ENCODE results near the gene MCM6.
A peak's percentile ranks its signal among the peaks of the same experiment; 100 is the strongest.
"Not testable (repeated sequence)": the region's sequence is repeated elsewhere in the genome, so short reads cannot be mapped to it uniquely, and the experiment has no call there.

The MCM6 gene

GRCh38 chr2:135876066-135876711 is at the start of gene MCM6:
MCM6 (minus strand) TSS chr2:135876443; CDS start chr2:135876365, 78 bp downstream.
- DNase-seq (ENCODE audit: extremely low read depth in 1 of 2, low read depth in 1 of 2), result peak; percentile 98 to 100

- DNase-seq (ENCODE audit: extremely low read depth in 1 of 2, low read depth in 1 of 2), result no peak
These were observed 49.3 kb upstream of the MCM6 start for GRCh38 chr2:135925571-135925970.

GRCh38 chr2:135916207-135916606 is 40.0 kb upstream of the MCM6 start:
- DNase-seq (ENCODE audit: extremely low read depth in 1 of 2, low read depth in 1 of 2), result no peak

- DNase-seq (ENCODE audit: extremely low read depth in 1 of 2, low read depth in 1 of 2), result no peak
These were observed 38.2 kb upstream of the MCM6 start for GRCh38 chr2:135914485-135914884.

- no peak for DNase-seq (ENCODE audit: extremely low read depth in 1 of 2, low read depth in 1 of 2)
These were observed 37.6 kb upstream of the MCM6 start for GRCh38 chr2:135913727-135914365.

GRCh38 chr2:135909976-135910375 is 33.7 kb upstream of the MCM6 start:
- no peak for DNase-seq (ENCODE audit: extremely low read depth in 1 of 2, low read depth in 1 of 2)

- DNase-seq (ENCODE audit: extremely low read depth in 1 of 2, low read depth in 1 of 2), result no peak
These were observed 29.4 kb upstream of the MCM6 start for GRCh38 chr2:135905679-135906078.

GRCh38 chr2:135904341-135904989 is 28.2 kb upstream of the MCM6 start:
- no peak for DNase-seq (ENCODE audit: extremely low read depth in 1 of 2, low read depth in 1 of 2)

- no peak for DNase-seq (ENCODE audit: extremely low read depth in 1 of 2, low read depth in 1 of 2)
These were observed 27.4 kb upstream of the MCM6 start for GRCh38 chr2:135903650-135904049.

- no peak for DNase-seq (ENCODE audit: extremely low read depth in 1 of 2, low read depth in 1 of 2)
These were observed 23.3 kb upstream of the MCM6 start for GRCh38 chr2:135899567-135899966.

- DNase-seq (ENCODE audit: extremely low read depth in 1 of 2, low read depth in 1 of 2), result no peak
These were observed 22.1 kb upstream of the MCM6 start for GRCh38 chr2:135898234-135898786.

GRCh38 chr2:135894930-135895329 is 18.7 kb upstream of the MCM6 start:
- DNase-seq (ENCODE audit: extremely low read depth in 1 of 2, low read depth in 1 of 2), result no peak

- no peak for DNase-seq (ENCODE audit: extremely low read depth in 1 of 2, low read depth in 1 of 2)
These were observed 17.1 kb upstream of the MCM6 start for GRCh38 chr2:135893374-135893794.

GRCh38 chr2:135890835-135891234 is 14.6 kb upstream of the MCM6 start:
- no peak for DNase-seq (ENCODE audit: extremely low read depth in 1 of 2, low read depth in 1 of 2)

- no peak for DNase-seq (ENCODE audit: extremely low read depth in 1 of 2, low read depth in 1 of 2)
These were observed 13.9 kb upstream of the MCM6 start for GRCh38 chr2:135890149-135890548.

- DNase-seq (ENCODE audit: extremely low read depth in 1 of 2, low read depth in 1 of 2), result not testable (repeated sequence)
These were observed 12.3 kb upstream of the MCM6 start for GRCh38 chr2:135888587-135888986.

- no peak for DNase-seq (ENCODE audit: extremely low read depth in 1 of 2, low read depth in 1 of 2)
These were observed 9.5 kb upstream of the MCM6 start for GRCh38 chr2:135885709-135886108.

GRCh38 chr2:135882415-135882814 is 6.2 kb upstream of the MCM6 start:
- DNase-seq (ENCODE audit: extremely low read depth in 1 of 2, low read depth in 1 of 2), result no peak

- DNase-seq (ENCODE audit: extremely low read depth in 1 of 2, low read depth in 1 of 2), result not testable (repeated sequence)
These were observed 527 bp upstream of the MCM6 start for GRCh38 chr2:135876770-135877169.

- peak; percentile 59 to 74 for DNase-seq (ENCODE audit: extremely low read depth in 1 of 2, low read depth in 1 of 2)
These were observed 665 bp downstream of the MCM6 start for GRCh38 chr2:135875491-135876065.

- DNase-seq (ENCODE audit: extremely low read depth in 1 of 2, low read depth in 1 of 2), result no peak
These were observed 1.4 kb downstream of the MCM6 start for GRCh38 chr2:135874777-135875365.

All from stimulated activated CD8-positive, alpha-beta memory T cell treated with anti-CD3 and anti-CD28 coated beads, Interleukin-7, amount 100 ng/mL, for 48 hours (primary cell).